Mesenteric fat pad (tissue), 1 donor: Measurements from ENCODE around the gene VIL1. TPM values are rescaled to one million over a fixed set of nuclear protein-coding genes. Genes with fewer than 3 reads are reported as not detected.
A peak's percentile ranks its signal among the peaks of the same experiment; 100 is the strongest.

Experiments used
- DNase-seq: peaks from one replicate; pipeline ENCODE4 v3.0.0-alpha.2; 2020; ENCODE audit warnings: low spot score
- microRNA-seq: library from miRNA; unstranded; fragments of <30 nt; microRNA quantifications from one replicate; pipeline ENCODE4 v1.2.0, GENCODE V29; 2020; ENCODE audit warnings: borderline number of aligned reads
- total RNA-seq: library from RNA; stranded (reverse); fragmentation: NEBNext Ultra II Directional; extraction: Animal tissue kit (Norgen Biotek cat#: 25700); gene quantifications from one replicate; pipeline ENCODE4 v1.2.1, GENCODE V29; 2021
- donor health status: DM: yes; HTN: yes; CAD: no.

The VIL1 gene
- total RNA-seq, 1 donor from 2014 or later = 0.55 TPM

DNA sequence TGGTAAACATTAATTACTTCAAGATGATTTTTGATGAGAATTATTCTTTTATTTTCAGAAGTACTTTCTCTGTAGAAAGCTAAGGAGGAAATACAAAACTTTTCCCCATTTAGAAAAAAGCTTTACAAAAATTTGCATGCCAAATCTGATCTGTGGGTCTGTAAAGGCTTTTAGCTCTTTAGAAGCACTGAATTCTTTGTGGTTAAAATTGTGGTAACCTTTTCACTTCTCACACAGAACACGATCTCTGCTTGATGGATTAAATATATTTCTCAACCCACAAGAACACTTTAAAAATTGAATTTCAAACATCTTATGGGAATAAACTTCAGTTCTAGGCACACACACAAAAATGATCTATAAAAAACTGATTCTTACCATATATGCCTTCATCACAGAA, 63.7 kb downstream of the VIL1 start:
- no peak for DNase-seq

DNA sequence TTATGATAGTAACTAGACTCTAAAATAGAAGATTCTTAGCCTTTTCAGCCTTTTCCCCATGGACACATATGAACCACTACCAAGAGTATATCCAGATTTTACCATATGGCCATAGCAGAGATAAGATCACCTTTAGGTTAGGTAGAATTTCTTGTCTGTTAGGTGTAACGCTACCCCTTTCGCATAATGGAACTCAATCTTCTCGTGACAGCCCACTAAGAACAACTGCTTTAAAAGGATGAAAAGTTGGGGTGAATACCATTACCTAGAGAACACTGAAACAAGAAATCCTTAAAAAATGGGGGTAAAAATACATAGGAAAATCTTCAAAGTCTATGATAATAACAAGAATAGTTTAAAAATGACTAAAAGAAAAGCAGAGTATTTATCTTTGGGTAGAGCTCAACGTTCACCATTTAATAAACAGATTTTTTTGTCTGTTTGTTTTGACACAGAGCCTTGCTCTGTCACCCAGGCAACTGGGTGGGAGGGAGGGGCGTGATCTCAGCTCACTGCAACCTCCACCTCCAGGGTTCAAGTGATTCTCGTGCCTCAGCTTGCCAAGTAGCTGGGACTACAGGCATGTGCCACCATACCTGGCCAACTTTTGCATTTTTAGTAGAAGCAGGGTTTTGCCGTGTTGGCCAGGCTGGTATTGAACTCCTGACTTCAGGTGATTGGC, 67.2 kb downstream of the VIL1 start:
- DNase-seq = no peak

DNA sequence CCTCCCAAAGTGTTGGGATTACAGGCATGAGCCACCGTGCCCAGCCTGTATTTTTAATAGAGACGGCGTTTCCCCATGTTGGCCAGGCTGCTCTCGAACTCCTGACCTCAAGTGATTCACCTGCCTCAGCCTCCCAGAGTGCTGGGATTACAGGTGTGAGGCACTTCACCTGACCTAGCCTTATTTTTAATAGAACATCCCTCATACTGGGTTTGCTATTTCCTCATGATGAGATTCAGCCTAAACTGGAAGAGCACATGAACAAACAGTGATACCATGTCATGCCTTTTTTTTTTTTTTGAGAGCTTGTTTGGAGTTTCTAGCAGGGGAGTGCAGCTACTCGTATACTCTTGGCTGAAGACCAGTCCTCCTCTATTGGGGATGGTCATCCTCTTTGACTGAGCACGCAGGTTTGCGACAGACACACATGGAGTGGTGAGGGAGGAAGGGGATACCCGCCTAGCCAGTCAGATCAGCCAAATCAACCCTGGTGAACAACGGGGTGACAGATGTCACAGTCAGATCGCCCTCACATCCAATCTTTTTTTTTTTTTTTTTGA, 81.7 kb downstream of the VIL1 start:
- DNase-seq = no peak

DNA sequence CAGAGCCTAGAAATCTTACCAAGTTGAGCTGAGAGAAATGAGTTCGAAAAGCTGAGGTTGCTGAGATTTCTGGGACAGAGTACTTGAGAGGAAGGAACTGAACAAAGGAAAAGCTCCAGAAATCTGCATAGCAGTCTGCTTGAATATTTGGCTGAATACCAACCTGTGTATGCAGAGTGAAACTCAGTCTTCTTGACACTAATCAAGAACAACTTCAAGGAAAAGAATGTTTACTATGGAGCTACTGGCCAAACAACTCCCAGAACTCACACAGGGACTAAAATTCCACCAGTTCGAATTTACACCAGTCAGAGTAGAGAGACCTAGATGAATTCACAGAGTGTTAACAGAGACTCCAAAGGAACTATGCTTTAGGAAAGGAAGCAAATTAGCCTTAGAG, 82.7 kb downstream of the VIL1 start:
- no peak for DNase-seq

Small RNA genes within 50 kb of the gene (microRNA-seq; reads per million reads assigned to microRNA genes)
- gene MIR26B = 53,901 reads per million, percentile 98 among the genes with 10 or more reads in this experiment

Other genes starting within 250 kb of the VIL1 start
- 323 TPM for gene ARPC2, start 201.9 kb upstream of the VIL1 start, total RNA-seq
- 34.8 TPM for gene GPBAR1, start 158.1 kb upstream of the VIL1 start, total RNA-seq
- 89.7 TPM for gene AAMP, start 149.0 kb upstream of the VIL1 start, total RNA-seq
- 51.5 TPM for gene PNKD, start 148.6 kb upstream of the VIL1 start, total RNA-seq
- 516 TPM for gene TMBIM1, start 126.6 kb upstream of the VIL1 start, total RNA-seq
- gene CATIP, start 62.3 kb upstream of the VIL1 start, total RNA-seq = not detected
- gene SLC11A1, start 36.9 kb upstream of the VIL1 start, total RNA-seq = 122 TPM
- gene CTDSP1, start 19.3 kb upstream of the VIL1 start, total RNA-seq = 123 TPM
- gene USP37, start 149.2 kb downstream of the VIL1 start, total RNA-seq = 13.9 TPM
- 36.2 TPM for gene CNOT9, start 149.7 kb downstream of the VIL1 start, total RNA-seq
- gene PLCD4, start 188.8 kb downstream of the VIL1 start, total RNA-seq = 1.0 TPM
- 21.3 TPM for gene ZNF142, start 240.5 kb downstream of the VIL1 start, total RNA-seq
- 20.9 TPM for gene BCS1L, start 240.6 kb downstream of the VIL1 start, total RNA-seq